ENCODE results near the gene CYBC1. TPM values are rescaled to one million over a fixed set of nuclear protein-coding genes. Genes with fewer than 3 reads are reported as not detected.

CYBC1 gene
- total RNA-seq, 1 experiment from 2014 or later, result 69.7 TPM

DNA sequence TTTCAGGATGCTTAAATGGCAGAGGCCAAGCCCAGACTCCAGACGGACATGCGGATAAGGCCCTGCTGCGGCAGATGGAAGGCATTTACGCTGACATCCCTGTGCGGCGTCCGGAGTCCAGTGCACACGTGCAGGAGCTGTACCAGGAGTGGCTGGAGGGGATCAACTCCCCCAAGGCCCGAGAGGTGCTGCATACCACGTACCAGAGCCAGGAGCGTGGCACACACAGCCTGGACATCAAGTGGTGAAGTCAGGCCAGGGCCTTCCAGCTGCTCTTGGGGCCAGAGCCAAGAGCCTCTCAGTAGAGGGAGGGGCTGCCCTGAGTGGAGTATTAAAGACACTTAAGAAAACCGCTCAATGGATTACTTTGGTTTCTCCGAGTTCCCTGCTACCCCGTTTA lies 37.4 kb upstream of the CYBC1 start:
- H3K9me3 ChIP-seq (replicated peaks), result no peaks in the 10 kb centered on the region
- no peak for DNase-seq
- H3K4me3 ChIP-seq, result no peak overlapping the region
- H3K4me1 ChIP-seq, result peaks cover 9% of the 10 kb centered on the region
- H3K36me3 ChIP-seq, result peaks cover 32% of the 10 kb centered on the region; the same call in 1 of the 2 replicates
- H3K27me3 ChIP-seq, result no peaks in the 10 kb centered on the region
- H3K27ac ChIP-seq, result no peak overlapping the region

- Histone ChIP-seq H3K4me3 (no peak overlapping the region), H3K9me3 (replicated peaks) (no peaks in the 10 kb centered on the region), H3K4me1 (peaks cover 9% of the 10 kb centered on the region), H3K27me3 (no peaks in the 10 kb centered on the region), H3K27ac (no peak overlapping the region), H3K36me3 (peaks cover 35% of the 10 kb centered on the region)
- DNase-seq, result no peak
Observed at GRCh38 chr17:82486231-82487094, 35.9 kb upstream of the CYBC1 start.

GRCh38 chr17:82483836-82484235 lies 33.3 kb upstream of the CYBC1 start:
- H3K36me3 ChIP-seq, result peaks cover 58% of the 10 kb centered on the region
- H3K9me3 ChIP-seq (replicated peaks), result no peaks in the 10 kb centered on the region
- no peak overlapping the region for H3K4me3 ChIP-seq
- no peak for DNase-seq
- H3K4me1 ChIP-seq, result no peaks in the 10 kb centered on the region
- H3K27me3 ChIP-seq, result no peaks in the 10 kb centered on the region
- H3K27ac ChIP-seq, result no peak overlapping the region

GRCh38 chr17:82483204-82483660 lies 32.7 kb upstream of the CYBC1 start:
- Histone ChIP-seq H3K27me3 (no peaks in the 10 kb centered on the region), H3K36me3 (peaks cover 60% of the 10 kb centered on the region), H3K9me3 (replicated peaks) (no peaks in the 10 kb centered on the region), H3K4me1 (no peaks in the 10 kb centered on the region), H3K27ac (no peak overlapping the region), H3K4me3 (no peak overlapping the region)
- DNase-seq, result no peak

DNA sequence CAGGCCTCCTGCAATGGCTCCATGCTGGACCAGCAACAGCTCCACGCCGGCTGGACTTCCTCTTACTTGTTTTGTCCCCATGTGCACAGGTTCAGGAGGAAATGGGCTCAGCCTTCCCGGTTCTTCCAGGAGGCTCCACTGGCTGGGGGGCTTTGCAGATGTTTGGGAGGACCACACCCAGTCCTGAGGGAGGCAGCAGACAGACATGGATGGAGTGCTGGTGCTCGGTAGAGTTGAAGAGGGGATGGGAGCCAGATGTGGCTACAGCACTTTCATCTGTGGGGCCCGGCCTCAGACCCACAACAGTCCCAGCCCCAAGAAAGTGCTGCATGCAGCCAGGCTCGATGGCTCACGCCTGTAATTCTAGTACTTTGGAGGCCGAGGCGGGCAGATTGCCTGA lies 29.8 kb upstream of the CYBC1 start:
- DNase-seq, result no peak
- peaks cover 63% of the 10 kb centered on the region for H3K36me3 ChIP-seq

DNA sequence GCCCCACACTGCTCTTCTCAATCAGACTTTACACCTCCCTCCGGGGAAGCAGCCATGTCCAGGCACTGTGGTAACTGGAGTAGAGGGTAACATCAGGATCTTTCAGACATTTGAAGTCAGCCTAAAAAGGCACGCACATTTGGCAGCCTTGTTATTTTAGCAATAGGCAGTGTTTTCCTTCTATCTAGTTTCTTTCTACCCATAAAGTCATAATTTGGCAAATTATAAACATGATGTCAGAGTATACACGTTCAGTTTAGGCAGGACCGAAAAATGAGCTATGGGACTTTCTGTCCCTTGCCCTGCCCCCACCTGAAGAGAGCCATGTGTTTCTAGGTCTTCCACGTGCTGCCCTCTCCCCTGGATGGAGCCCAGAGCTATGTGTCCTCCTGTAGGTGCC lies 29.1 kb upstream of the CYBC1 start:
- H3K27ac ChIP-seq, result no peak overlapping the region
- no peaks in the 10 kb centered on the region for H3K9me3 ChIP-seq (replicated peaks)
- H3K36me3 ChIP-seq, result peaks cover 65% of the 10 kb centered on the region
- no peaks in the 10 kb centered on the region for H3K4me1 ChIP-seq
- no peak overlapping the region for H3K4me3 ChIP-seq
- no peak for DNase-seq
- H3K27me3 ChIP-seq, result no peaks in the 10 kb centered on the region

More for the DNA sequence above, 29.8 kb upstream of the CYBC1 start:
- H3K9me3 ChIP-seq (replicated peaks), result no peaks in the 10 kb centered on the region
- H3K4me1 ChIP-seq, result no peaks in the 10 kb centered on the region
- no peak overlapping the region for H3K4me3 ChIP-seq
- H3K27ac ChIP-seq, result no peak overlapping the region
- no peaks in the 10 kb centered on the region for H3K27me3 ChIP-seq

DNA sequence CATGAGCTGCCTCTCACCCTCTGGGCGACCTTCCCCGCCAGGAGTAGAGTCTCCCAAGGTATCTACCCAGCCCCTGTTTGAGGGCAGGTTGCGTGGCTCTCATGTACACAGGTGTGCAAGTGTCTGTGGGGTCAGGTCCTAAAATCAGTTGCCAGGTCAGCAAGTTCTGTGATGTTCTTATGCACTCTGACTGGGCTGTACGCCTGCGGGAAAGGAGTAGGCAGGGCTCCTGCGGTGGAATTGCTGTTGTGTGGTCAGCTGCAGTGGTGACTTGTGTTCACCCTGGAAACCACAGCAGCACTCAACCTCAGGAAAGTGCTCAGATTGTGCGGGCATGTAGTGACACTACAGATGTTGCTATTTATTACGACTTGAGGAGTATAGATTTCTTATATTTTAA lies 27.4 kb upstream of the CYBC1 start:
- H3K27me3 ChIP-seq, result no peaks in the 10 kb centered on the region
- DNase-seq, result no peak
- no peaks in the 10 kb centered on the region for H3K4me1 ChIP-seq
- H3K9me3 ChIP-seq (replicated peaks), result no peaks in the 10 kb centered on the region
- no peak overlapping the region for H3K27ac ChIP-seq
- H3K36me3 ChIP-seq, result peaks cover 69% of the 10 kb centered on the region
- no peak overlapping the region for H3K4me3 ChIP-seq

DNA sequence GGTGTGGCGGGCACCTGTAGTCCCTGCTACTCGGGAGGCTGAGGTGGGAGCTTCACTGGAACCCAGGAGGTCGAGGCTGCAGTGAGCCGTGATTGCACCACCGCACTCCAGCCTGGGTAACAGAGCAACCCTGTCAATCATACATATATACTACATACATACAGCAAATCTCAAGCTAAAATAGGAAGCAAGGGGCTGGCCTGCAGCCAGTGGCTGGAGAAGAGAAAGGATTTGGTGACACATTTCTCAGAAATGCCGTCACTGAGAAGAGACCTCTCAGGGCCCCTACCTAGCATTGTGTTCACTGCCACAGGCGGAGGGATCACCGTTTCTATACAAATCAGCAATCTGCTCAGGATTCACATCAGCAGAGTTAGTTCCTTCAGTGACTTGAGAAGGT lies 24.9 kb upstream of the CYBC1 start:
- DNase-seq, result no peak
- H3K4me1 ChIP-seq, result no peaks in the 10 kb centered on the region
- no peaks in the 10 kb centered on the region for H3K27me3 ChIP-seq
- H3K9me3 ChIP-seq (replicated peaks), result no peaks in the 10 kb centered on the region
- H3K4me3 ChIP-seq, result no peak overlapping the region
- peaks cover 73% of the 10 kb centered on the region for H3K36me3 ChIP-seq
- no peak overlapping the region for H3K27ac ChIP-seq

DNA sequence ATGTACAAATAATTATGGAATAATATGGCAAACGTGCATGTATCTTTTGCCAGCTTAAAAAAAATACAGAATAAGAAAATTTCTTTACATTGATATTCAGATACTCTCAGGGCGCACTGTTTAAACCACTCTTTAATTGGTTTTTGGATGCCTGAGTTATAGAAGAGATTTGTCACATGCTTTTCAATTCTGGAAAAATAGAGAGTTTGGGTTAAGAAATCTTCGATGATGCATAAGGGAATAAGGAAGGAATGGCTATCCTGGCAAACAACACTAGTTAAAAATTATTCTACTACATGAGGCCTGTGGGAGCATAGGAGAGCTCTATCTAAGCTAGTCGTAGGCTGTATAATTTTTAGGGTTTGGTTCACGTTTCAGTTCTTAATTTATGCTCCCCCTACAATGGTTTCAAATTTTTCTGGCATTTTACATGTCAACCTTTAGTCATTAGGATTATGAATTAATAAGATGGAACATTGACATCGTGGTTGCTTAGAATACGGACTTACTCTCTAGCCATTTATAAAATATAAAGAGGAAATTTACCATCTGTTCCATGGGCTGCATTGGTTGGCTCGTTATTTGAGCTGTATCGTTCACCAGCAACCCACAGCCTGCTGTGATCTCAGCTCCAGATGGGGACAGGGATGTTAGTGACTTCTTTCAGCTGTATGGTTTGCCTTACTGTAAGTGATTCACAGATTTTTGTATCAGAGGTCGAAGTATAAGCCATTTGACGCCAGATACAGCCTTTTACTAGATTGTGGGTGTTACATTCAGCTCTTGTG lies 23.9 kb upstream of the CYBC1 start:
- Histone ChIP-seq H3K27ac (no peak overlapping the region), H3K36me3 (peaks cover 73% of the 10 kb centered on the region), H3K4me1 (no peaks in the 10 kb centered on the region), H3K9me3 (replicated peaks) (no peaks in the 10 kb centered on the region), H3K27me3 (no peaks in the 10 kb centered on the region), H3K4me3 (no peak overlapping the region)
- no peak for DNase-seq

- peaks cover 70% of the 10 kb centered on the region for H3K36me3 ChIP-seq
- H3K9me3 ChIP-seq (replicated peaks), result no peaks in the 10 kb centered on the region
- DNase-seq, result no peak
- no peak overlapping the region for H3K4me3 ChIP-seq
- no peaks in the 10 kb centered on the region for H3K27me3 ChIP-seq
- no peak overlapping the region for H3K27ac ChIP-seq
- H3K4me1 ChIP-seq, result no peaks in the 10 kb centered on the region
Observed at GRCh38 chr17:82470065-82470464, 19.5 kb upstream of the CYBC1 start.

DNA sequence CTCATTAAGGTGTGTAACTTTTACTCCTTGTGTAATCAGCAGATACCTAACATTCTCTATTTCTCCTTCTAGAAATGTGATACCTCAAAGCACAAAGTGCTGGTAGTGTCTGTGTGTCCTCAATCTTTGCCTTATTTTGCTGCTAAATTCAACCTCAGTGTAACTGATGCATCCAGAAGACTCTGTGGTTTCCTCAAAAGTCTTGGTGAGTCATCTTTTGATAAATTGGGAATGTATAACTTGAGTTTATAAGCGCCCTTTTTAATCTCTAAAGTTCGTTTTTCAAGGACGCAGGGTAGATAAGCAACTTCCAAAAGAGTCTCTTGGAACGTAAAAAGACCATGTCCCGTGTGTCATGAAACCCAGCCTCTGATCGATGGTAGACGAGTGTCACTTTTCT lies 18.1 kb upstream of the CYBC1 start:
- no peaks in the 10 kb centered on the region for H3K27me3 ChIP-seq
- H3K4me3 ChIP-seq, result no peak overlapping the region
- H3K9me3 ChIP-seq (replicated peaks), result no peaks in the 10 kb centered on the region
- no peak overlapping the region for H3K27ac ChIP-seq
- peaks cover 66% of the 10 kb centered on the region for H3K36me3 ChIP-seq
- DNase-seq, result no peak
- H3K4me1 ChIP-seq, result no peaks in the 10 kb centered on the region

- Histone ChIP-seq H3K27ac (no peak overlapping the region), H3K4me3 (no peak overlapping the region), H3K4me1 (no peaks in the 10 kb centered on the region), H3K9me3 (replicated peaks) (no peaks in the 10 kb centered on the region), H3K27me3 (no peaks in the 10 kb centered on the region), H3K36me3 (peaks cover 53% of the 10 kb centered on the region)
- DNase-seq, result no peak
Observed at GRCh38 chr17:82465023-82465603, 14.6 kb upstream of the CYBC1 start.

GRCh38 chr17:82464567-82464929 lies 14.0 kb upstream of the CYBC1 start:
- Histone ChIP-seq H3K27ac (no peak overlapping the region), H3K36me3 (peaks cover 47% of the 10 kb centered on the region), H3K9me3 (replicated peaks) (no peaks in the 10 kb centered on the region), H3K4me1 (no peaks in the 10 kb centered on the region), H3K27me3 (no peaks in the 10 kb centered on the region), H3K4me3 (no peak overlapping the region)
- no peak for DNase-seq

DNA sequence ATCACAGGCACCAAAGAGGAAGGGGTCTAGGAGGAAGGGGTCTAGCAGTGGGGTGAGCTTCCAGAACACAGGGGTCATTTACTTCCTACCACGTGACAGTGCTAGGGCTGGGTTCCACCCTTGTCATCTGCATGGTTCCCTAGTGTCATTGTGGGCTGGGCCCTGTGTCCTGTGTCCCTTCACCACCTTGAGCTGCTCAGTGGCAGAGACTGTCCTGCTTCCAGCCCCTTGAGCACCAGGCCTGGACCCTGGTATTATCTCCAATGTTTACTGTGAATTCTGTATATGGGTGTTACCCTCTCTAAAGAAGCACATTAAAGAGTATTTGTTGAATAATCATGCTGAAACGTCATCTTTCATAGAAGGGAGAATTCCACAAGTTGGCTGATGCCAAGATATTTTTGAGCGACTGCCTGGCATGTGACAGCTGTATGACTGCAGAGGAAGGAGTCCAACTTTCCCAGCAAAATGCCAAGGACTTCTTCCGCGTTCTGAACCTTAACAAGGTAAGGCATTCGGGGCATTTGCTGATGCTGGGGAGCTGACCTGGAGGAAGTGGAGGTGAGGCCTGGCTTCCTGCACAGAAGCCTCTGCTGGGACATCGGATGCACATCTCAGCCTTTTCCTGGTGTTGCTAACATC lies 13.5 kb upstream of the CYBC1 start:
- H3K4me1 ChIP-seq, result no peaks in the 10 kb centered on the region
- peaks cover 42% of the 10 kb centered on the region for H3K36me3 ChIP-seq
- no peak overlapping the region for H3K4me3 ChIP-seq

DNA sequence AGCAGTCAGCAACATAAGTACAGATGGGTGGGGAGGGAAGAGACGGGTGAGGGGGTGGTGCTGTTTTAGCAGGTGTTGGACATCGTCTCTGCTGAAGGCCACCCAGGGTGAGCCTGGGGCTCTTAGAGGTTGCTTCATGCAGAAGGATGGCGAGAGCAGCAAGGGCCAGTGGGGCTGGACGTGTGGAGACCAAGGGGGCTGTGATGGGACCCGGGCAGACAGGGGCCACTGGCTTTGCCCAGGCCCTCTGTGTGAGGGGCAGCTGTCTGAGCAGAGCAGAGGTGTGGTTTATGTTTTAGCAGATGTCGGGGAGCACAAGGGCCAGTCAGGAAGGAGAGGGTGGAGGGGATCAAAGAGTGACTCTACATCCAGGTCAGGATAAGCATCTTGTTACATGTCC lies 12.8 kb upstream of the CYBC1 start:
- no peaks in the 10 kb centered on the region for H3K4me1 ChIP-seq
- no peaks in the 10 kb centered on the region for H3K9me3 ChIP-seq (replicated peaks)
- DNase-seq, result no peak
- H3K27ac ChIP-seq, result no peak overlapping the region
- H3K36me3 ChIP-seq, result peaks cover 36% of the 10 kb centered on the region
- H3K27me3 ChIP-seq, result no peaks in the 10 kb centered on the region
- H3K4me3 ChIP-seq, result no peak overlapping the region

More for the DNA sequence above, 13.5 kb upstream of the CYBC1 start:
- no peaks in the 10 kb centered on the region for H3K27me3 ChIP-seq
- no peak for DNase-seq
- no peak overlapping the region for H3K27ac ChIP-seq
- H3K9me3 ChIP-seq (replicated peaks), result no peaks in the 10 kb centered on the region
